CD8-positive, alpha-beta memory T cell (primary cell): ENCODE measurements around the gene CAMK2D. TPM values are rescaled to one million over a fixed set of nuclear protein-coding genes. Genes with fewer than 3 reads are reported as not detected.

ENCODE experiments used
- CTCF ChIA-PET: fragments of 350-600 bp; sonication (Branson Sonifier 250); formaldehyde crosslinking; loops from one replicate; lab custom pipeline; 2021; ENCODE audit warnings: antibody characterized with exemption; lab: Charles Lee
- POLR2A ChIA-PET: fragments of 350-600 bp; sonication (Branson Sonifier 250); formaldehyde crosslinking; loops from one replicate; lab custom pipeline; 2021; ENCODE audit warnings: antibody characterized with exemption; lab: Charles Lee
- DNase-seq, 5 donors: peaks; one replicate each; pipeline versions ENCODE4 v3.0.0 to v3.0.0-alpha.2; 2020 to 2022; ENCODE audit warnings: mixed read lengths in 1 of 5
- H3K27ac ChIP-seq: one replicate; pipeline ENCODE4 v1.7.0; 2013; ENCODE audit warnings: low read depth, mild to moderate bottlenecking, low read length, moderate library complexity
- H3K27me3 ChIP-seq: 2 replicates; pipeline ENCODE4 v1.7.0; 2013; ENCODE audit warnings: low read length, mild to moderate bottlenecking; ENCODE audit not compliant: insufficient read depth, poor library complexity, severe bottlenecking
- H3K36me3 ChIP-seq: 2 replicates; pipeline ENCODE4 v1.7.0; 2013; ENCODE audit warnings: mild to moderate bottlenecking, low read length, moderate library complexity; ENCODE audit not compliant: insufficient read depth
- H3K4me1 ChIP-seq: 2 replicates; pipeline ENCODE4 v1.7.0; 2013; ENCODE audit warnings: mild to moderate bottlenecking, low read length, moderate library complexity; ENCODE audit not compliant: insufficient read depth
- H3K4me3 ChIP-seq: 2 replicates; pipeline ENCODE4 v1.7.0; 2013; ENCODE audit warnings: mild to moderate bottlenecking, low read length
- H3K9me3 ChIP-seq: 2 replicates; pipeline ENCODE4 v1.7.0; 2013; ENCODE audit warnings: mild to moderate bottlenecking, low read length
- H3K27ac Mint-ChIP-seq, 8 donors: one replicate each; pipeline ENCODE4 v1.8.0; 2020 to 2021; ENCODE audit warnings: mixed read lengths in 8 of 8, mild to moderate bottlenecking in 6 of 8, inconsistent platforms in 3 of 8, moderate library complexity in 3 of 8
- H3K27me3 Mint-ChIP-seq, 2 donors: one replicate each; pipeline ENCODE4 v1.8.0; 2020 to 2021; ENCODE audit warnings: mixed read lengths in 2 of 2, mild to moderate bottlenecking in 1 of 2, moderate library complexity in 1 of 2
- H3K36me3 Mint-ChIP-seq, 3 donors: one replicate each; pipeline ENCODE4 v1.8.0; 2020 to 2021; ENCODE audit warnings: mixed read lengths in 3 of 3, inconsistent platforms in 1 of 3, mild to moderate bottlenecking in 1 of 3
- H3K4me1 Mint-ChIP-seq, 3 donors: one replicate each; pipeline ENCODE4 v1.8.0; 2020 to 2021; ENCODE audit warnings: mixed read lengths in 3 of 3, inconsistent platforms in 1 of 3, mild to moderate bottlenecking in 1 of 3
- H3K4me3 Mint-ChIP-seq, 7 donors: one replicate each; pipeline ENCODE4 v1.8.0; 2020 to 2021; ENCODE audit warnings: mixed read lengths in 7 of 7, mild to moderate bottlenecking in 6 of 7, moderate library complexity in 4 of 7, inconsistent platforms in 2 of 7
- H3K9me3 Mint-ChIP-seq, 5 donors: one replicate each; pipeline ENCODE4 v1.8.0; 2020 to 2022; ENCODE audit warnings: mixed read lengths in 5 of 5, mild to moderate bottlenecking in 3 of 5, moderate library complexity in 2 of 5, inconsistent platforms in 1 of 5
- polyA plus RNA-seq: library from polyadenylated mRNA; unstranded; fragments of 300-500 nt; fragmentation: Illumina TruSeq; gene quantifications from one replicate; pipeline ENCODE4 v1.2.3, GENCODE V29; 2021
- total RNA-seq, 2 experiments: library from RNA; stranded (reverse); gene quantifications; one replicate each; pipeline ENCODE4 v1.2.3, GENCODE V29; 2021

Gene CAMK2D
- total and polyA plus RNA-seq, 3 experiments from 2014 or later: 19.6 to 57.6 (median 56.0) TPM

- ChIA-PET CTCF (no interaction called here), POLR2A (no interaction called here)
- Mint-ChIP-seq H3K27me3 (peaks cover under 1% of the 10 kb centered on the region in 2 donors), H3K4me1 (no peaks in the 10 kb centered on the region), H3K4me3 (no peak overlapping the region), H3K36me3 (peaks cover 0 to 24% (median 0%) of the 10 kb centered on the region in 3 donors), H3K27ac (no peak overlapping the region), H3K9me3 (peaks cover 21 to 25% (median 25%) of the 10 kb centered on the region in 5 donors)
- Histone ChIP-seq H3K9me3 (no peaks in the 10 kb centered on the region), H3K27me3 (no peaks in the 10 kb centered on the region), H3K4me3 (no peak overlapping the region), H3K36me3 (no peaks in the 10 kb centered on the region), H3K4me1 (no peaks in the 10 kb centered on the region), H3K27ac (no peak overlapping the region)
- no peak for DNase-seq
Observed at GRCh38 chr4:113423631-113424030, 337.9 kb downstream of the CAMK2D start.

GRCh38 chr4:113420938-113421337 lies 340.6 kb downstream of the CAMK2D start:
- Histone ChIP-seq H3K4me1 (no peaks in the 10 kb centered on the region), H3K9me3 (no peaks in the 10 kb centered on the region), H3K27ac (no peak overlapping the region), H3K27me3 (no peaks in the 10 kb centered on the region), H3K4me3 (no peak overlapping the region), H3K36me3 (no peaks in the 10 kb centered on the region)
- Mint-ChIP-seq H3K9me3 (peaks cover 21 to 27% (median 23%) of the 10 kb centered on the region in 5 donors), H3K36me3 (peaks cover 0 to 37% (median 0%) of the 10 kb centered on the region in 3 donors), H3K27me3 (peaks cover 9 to 18% of the 10 kb centered on the region in 2 donors), H3K4me1 (no peaks in the 10 kb centered on the region), H3K4me3 (no peak overlapping the region), H3K27ac (no peak overlapping the region)
- POLR2A ChIA-PET: no interaction called here
- CTCF ChIA-PET: no interaction called here
- no peak for DNase-seq

- Histone ChIP-seq H3K27ac (no peak overlapping the region), H3K27me3 (no peaks in the 10 kb centered on the region), H3K36me3 (no peaks in the 10 kb centered on the region), H3K4me3 (no peak overlapping the region), H3K9me3 (no peaks in the 10 kb centered on the region), H3K4me1 (no peaks in the 10 kb centered on the region)
- peaks cover 0 to 37% (median 0%) of the 10 kb centered on the region in 3 donors for H3K36me3 Mint-ChIP-seq
- H3K9me3 Mint-ChIP-seq: peaks cover 19 to 25% (median 20%) of the 10 kb centered on the region in 5 donors
- H3K4me1 Mint-ChIP-seq: no peaks in the 10 kb centered on the region
- peak overlapping the region in 1 of 7 donors; percentile 44 for H3K4me3 Mint-ChIP-seq
- POLR2A ChIA-PET: no interaction called here
- CTCF ChIA-PET: no interaction called here
- H3K27me3 Mint-ChIP-seq: peaks cover 9 to 18% of the 10 kb centered on the region in 2 donors
- H3K27ac Mint-ChIP-seq: no peak overlapping the region
- no peak for DNase-seq
Observed at GRCh38 chr4:113419631-113420030, 341.9 kb downstream of the CAMK2D start.

- DNase-seq: no peak
- Mint-ChIP-seq H3K36me3 (peaks cover 0 to 3% (median 0%) of the 10 kb centered on the region in 3 donors), H3K4me3 (no peak overlapping the region), H3K27ac (peak overlapping the region in 1 of 8 donors; percentile 6), H3K9me3 (no peaks in the 10 kb centered on the region), H3K4me1 (no peaks in the 10 kb centered on the region), H3K27me3 (peaks cover 8 to 11% of the 10 kb centered on the region in 2 donors)
- H3K27ac ChIP-seq: no peak overlapping the region
- ChIA-PET CTCF (no interaction called here), POLR2A (no interaction called here)
- H3K36me3 ChIP-seq: no peaks in the 10 kb centered on the region
- H3K27me3 ChIP-seq: no peaks in the 10 kb centered on the region
- H3K9me3 ChIP-seq: no peaks in the 10 kb centered on the region
- no peaks in the 10 kb centered on the region for H3K4me1 ChIP-seq
- no peak overlapping the region for H3K4me3 ChIP-seq
Observed at GRCh38 chr4:113411496-113411938, 350.0 kb downstream of the CAMK2D start.

- no peak for DNase-seq
- Histone ChIP-seq H3K27ac (no peak overlapping the region), H3K36me3 (no peaks in the 10 kb centered on the region), H3K4me1 (no peaks in the 10 kb centered on the region), H3K9me3 (no peaks in the 10 kb centered on the region), H3K4me3 (no peak overlapping the region), H3K27me3 (no peaks in the 10 kb centered on the region)
- no peaks in the 10 kb centered on the region for H3K9me3 Mint-ChIP-seq
- POLR2A ChIA-PET: no interaction called here
- H3K27me3 Mint-ChIP-seq: peaks cover 8 to 11% of the 10 kb centered on the region in 2 donors
- H3K36me3 Mint-ChIP-seq: no peaks in the 10 kb centered on the region
- H3K4me1 Mint-ChIP-seq: no peaks in the 10 kb centered on the region
- CTCF ChIA-PET: interaction anchor here (0.6 kb wide), 1 partner anchor 770 kb away, joined by 3 read pairs; no protein-coding TSS in a partner anchor
- H3K4me3 Mint-ChIP-seq: no peak overlapping the region
- H3K27ac Mint-ChIP-seq: no peak overlapping the region
Observed at GRCh38 chr4:113410686-113411085, 350.9 kb downstream of the CAMK2D start.

- CTCF ChIA-PET: interaction anchor here (1.3 kb wide), 1 partner anchor 14 kb away, joined by 5 read pairs; no protein-coding TSS in a partner anchor
- H3K4me1 Mint-ChIP-seq: no peaks in the 10 kb centered on the region
Observed at GRCh38 chr4:113409181-113409580, 352.4 kb downstream of the CAMK2D start.

GRCh38 chr4:113407409-113407808 lies 354.1 kb downstream of the CAMK2D start:
- Histone ChIP-seq H3K4me1 (no peaks in the 10 kb centered on the region), H3K4me3 (no peak overlapping the region), H3K27ac (no peak overlapping the region), H3K36me3 (no peaks in the 10 kb centered on the region), H3K27me3 (no peaks in the 10 kb centered on the region), H3K9me3 (no peaks in the 10 kb centered on the region)
- CTCF ChIA-PET: no interaction called here
- Mint-ChIP-seq H3K9me3 (no peaks in the 10 kb centered on the region), H3K27me3 (peaks cover 6 to 9% of the 10 kb centered on the region in 2 donors), H3K27ac (no peak overlapping the region), H3K4me1 (no peaks in the 10 kb centered on the region), H3K4me3 (no peak overlapping the region), H3K36me3 (no peaks in the 10 kb centered on the region)
- no peak for DNase-seq
- POLR2A ChIA-PET: no interaction called here

More at GRCh38 chr4:113409181-113409580, 352.4 kb downstream of the CAMK2D start:
- Mint-ChIP-seq H3K36me3 (no peaks in the 10 kb centered on the region), H3K27ac (no peak overlapping the region), H3K9me3 (no peaks in the 10 kb centered on the region), H3K4me3 (no peak overlapping the region), H3K27me3 (peaks cover 8 to 11% of the 10 kb centered on the region in 2 donors)
- POLR2A ChIA-PET: no interaction called here
- no peaks in the 10 kb centered on the region for H3K27me3 ChIP-seq
- H3K4me3 ChIP-seq: no peak overlapping the region
- no peak overlapping the region for H3K27ac ChIP-seq
- H3K36me3 ChIP-seq: no peaks in the 10 kb centered on the region
- no peak for DNase-seq
- no peaks in the 10 kb centered on the region for H3K9me3 ChIP-seq
- no peaks in the 10 kb centered on the region for H3K4me1 ChIP-seq

GRCh38 chr4:113406723-113407016 lies 354.9 kb downstream of the CAMK2D start:
- Mint-ChIP-seq H3K9me3 (no peaks in the 10 kb centered on the region), H3K27me3 (peaks cover 3 to 8% of the 10 kb centered on the region in 2 donors), H3K36me3 (no peaks in the 10 kb centered on the region), H3K4me1 (no peaks in the 10 kb centered on the region), H3K27ac (no peak overlapping the region), H3K4me3 (no peak overlapping the region)
- ChIA-PET CTCF (no interaction called here), POLR2A (no interaction called here)
- Histone ChIP-seq H3K27ac (no peak overlapping the region), H3K9me3 (no peaks in the 10 kb centered on the region), H3K36me3 (no peaks in the 10 kb centered on the region), H3K4me3 (no peak overlapping the region), H3K4me1 (no peaks in the 10 kb centered on the region), H3K27me3 (no peaks in the 10 kb centered on the region)
- DNase-seq: no peak
